ENCODE data around the gene B9D1. TPM values are rescaled to one million over a fixed set of nuclear protein-coding genes. Genes with fewer than 3 reads are reported as not detected.

The B9D1 gene
- total RNA-seq, 1 donor from 2014 or later: 22.6 TPM

DNA sequence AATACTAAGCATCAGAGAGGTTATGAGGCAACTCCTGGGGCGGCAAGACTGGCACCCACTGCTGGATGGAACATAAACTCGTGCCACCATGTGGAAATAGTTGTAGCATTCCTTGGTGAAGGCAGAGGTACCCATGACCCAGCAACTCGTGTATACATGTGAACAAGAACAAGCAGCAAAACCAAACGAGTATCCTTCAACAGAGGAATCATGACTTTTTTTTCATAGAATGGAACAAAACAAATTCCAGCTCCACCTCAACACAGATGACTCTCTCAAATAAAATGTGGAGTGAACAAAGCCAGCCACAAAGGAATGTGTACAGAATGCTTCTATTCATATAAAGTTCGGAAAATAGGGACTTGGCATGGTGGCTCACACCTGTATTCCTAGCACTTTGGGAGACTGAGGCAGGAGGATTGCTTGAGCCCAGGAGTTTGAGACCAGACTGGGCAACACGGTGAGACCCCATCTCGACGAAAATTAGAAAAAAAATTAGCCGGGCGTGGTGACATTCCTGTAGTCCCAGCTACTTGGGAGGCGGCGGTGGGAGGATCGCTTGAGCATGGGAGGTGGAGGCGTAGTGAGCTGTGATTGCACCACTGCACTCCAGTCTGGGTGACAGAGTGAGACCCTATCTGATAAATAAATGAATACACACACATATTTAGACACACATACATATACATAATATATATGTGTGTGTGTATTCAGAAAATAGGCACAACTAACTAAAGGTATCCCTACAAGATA is 35.3 kb downstream of the B9D1 start:
- DNase-seq (ENCODE audit: extremely low read depth, low read depth, low spot score): no peak

DNA sequence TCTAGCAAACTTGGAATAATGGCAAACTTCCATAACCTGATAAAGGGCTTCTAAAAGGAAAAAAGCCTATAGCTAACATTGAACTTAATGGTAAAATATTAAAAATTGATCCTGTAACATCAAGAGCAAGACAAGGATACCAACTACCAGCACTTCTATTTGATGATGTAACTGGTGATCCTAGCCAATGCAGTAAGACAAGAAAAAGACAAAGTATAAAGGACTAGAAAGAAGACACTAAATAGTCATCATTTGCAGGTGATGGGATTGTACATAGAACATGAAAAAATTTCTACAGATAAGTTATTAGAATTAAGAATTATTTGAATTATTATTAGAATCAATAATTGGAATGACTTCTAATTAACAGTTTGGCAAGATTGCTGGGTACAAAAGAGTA is 37.0 kb downstream of the B9D1 start:
- DNase-seq (ENCODE audit: extremely low read depth, low read depth, low spot score): no peak

DNA sequence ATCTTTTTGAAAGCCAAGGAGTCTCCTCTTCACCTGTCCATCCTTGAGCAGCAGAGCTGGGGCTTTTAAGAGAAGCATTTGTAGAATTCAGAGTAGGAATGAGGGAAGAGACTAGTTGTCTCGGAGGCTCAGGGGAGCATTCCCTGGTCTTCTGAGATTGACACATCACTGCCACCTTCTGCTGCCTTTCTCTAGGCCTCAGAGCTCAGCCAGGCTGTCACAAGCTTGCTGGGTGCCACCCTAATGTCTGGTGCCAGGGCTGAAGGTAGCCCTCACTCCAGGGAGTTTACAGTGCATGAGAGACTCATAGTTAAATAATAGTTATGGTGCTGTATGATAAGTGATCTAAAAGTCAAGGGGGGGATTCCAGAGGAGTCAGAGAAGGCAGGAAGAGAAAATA is 39.7 kb downstream of the B9D1 start:
- no peak for DNase-seq (ENCODE audit: extremely low read depth, low read depth, low spot score)

DNA sequence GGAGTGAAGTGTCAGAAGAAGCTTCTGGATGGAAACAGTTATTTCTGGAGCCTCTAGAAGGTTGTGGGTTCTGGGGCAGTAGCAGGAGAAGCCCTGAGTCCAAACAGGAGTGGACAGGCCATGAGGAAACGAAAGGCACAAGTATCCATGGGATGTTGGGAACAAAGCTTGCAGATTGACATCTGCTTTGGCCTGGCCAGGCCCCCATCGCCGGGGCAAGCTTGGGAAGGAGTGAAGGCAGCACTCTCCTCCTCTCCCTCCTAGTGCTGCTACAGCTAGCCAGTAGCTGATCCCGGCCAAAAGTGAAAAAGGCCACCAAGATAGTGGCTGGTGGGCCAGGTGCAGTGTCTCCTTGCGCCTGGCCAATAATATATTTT is 40.4 kb downstream of the B9D1 start:
- no peak for DNase-seq (ENCODE audit: extremely low read depth, low read depth, low spot score)

DNA sequence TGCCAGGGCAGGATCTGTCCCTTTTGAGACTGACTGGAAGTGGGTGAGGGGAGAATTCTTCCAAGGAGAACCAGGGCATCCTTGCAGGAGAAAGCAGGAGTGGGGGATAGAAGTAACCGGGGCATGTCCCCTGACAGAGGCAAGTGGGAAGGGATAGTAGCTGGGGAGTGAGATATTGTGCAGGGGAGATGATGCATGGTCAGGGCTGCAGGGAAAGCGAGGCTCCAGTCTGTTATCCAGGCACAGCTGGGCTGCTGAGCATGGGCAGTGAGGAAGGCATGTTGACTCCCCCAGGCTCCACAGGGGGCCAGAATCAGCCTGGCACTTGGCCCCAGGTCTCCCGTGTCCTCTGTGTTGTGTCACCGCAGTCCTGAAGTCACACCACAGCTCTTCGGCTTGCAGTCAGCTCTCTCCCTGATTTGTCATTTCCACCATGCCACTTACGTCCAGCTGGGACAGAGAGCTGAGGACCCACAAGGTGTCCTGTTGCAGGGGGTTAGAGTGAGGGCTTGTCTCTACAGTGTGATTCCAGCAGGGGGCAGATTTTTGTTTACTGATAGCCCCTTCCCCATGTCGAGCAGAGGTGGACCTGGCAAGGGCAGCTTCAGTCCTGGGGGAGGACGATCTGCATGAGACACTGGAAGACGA is 40.9 kb downstream of the B9D1 start:
- DNase-seq (ENCODE audit: extremely low read depth, low read depth, low spot score): no peak

DNA sequence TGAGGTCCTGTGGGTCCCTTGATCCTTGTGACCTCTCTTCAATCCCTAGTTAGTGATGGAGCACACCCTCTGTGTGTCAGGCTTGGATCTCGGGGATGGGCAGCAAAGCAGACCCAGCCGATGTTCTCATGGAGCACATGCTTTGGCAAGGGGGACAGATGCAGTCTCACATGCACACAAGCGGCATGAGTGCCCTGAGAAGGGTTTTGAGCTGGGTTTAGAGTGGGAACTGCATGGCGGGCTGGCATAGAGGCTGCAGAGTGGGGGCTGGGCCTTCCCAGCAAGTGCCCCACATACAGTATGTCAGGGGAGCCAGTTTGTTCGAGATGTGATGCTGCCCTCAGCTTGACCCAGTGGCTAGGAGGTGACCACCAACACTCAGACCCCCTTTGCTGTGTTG is 41.6 kb downstream of the B9D1 start:
- DNase-seq (ENCODE audit: extremely low read depth, low read depth, low spot score): no peak

DNA sequence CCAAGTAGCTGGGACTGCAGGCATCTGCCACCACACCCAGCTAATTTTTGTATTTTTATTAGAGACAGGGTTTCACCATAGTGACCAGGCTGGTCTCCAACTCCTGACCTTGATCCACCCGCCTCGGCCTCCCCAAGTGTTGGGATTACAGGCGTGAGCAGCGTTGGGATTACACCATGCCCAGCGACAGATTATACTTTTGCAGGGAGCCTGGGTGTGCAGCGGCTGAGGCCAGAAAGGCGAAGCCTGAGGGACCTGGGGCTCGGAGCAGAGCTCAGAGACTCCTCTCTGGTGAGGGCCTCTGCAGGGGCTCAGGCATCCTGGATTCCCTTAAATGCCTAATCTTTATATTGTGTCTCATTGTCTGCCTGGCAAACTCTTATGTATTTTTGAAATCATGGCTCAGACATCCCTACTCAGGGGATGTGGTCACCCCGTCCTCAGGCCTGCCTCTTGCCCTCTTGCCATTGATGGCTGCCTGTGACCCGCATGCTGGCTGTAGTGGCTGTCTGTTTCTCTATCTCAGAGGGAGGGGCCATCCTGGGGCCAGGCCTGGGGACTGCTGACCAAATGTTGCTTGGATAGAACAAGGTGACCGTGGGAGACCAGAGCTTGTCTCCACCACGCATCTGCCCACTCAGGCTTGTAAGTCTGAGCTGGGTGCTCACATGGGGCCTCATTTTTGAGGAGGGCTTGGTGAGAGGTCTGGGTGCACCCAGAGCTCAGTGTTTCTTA is 42.6 kb downstream of the B9D1 start:
- no peak for DNase-seq (ENCODE audit: extremely low read depth, low read depth, low spot score)

DNA sequence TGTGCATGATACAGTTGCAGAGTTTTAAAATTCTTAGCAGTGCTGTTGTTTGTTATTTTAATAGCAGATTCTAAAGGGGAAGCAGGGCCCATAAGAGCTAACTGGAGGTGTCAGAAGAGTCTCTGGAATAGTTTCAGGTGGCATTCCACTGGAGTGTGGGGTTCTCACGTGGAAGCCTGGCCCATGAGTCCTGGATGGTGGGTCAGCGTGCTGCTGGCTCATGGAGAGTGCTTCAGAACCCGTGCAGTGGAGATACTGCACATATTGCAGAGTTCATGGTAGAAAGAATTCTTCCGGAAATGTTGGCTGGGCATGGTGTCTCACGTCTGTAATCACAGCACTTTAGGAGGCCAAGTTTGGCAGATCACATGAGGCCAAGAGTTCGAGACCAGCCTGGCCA is 43.9 kb downstream of the B9D1 start:
- no peak for DNase-seq (ENCODE audit: extremely low read depth, low read depth, low spot score)

DNA sequence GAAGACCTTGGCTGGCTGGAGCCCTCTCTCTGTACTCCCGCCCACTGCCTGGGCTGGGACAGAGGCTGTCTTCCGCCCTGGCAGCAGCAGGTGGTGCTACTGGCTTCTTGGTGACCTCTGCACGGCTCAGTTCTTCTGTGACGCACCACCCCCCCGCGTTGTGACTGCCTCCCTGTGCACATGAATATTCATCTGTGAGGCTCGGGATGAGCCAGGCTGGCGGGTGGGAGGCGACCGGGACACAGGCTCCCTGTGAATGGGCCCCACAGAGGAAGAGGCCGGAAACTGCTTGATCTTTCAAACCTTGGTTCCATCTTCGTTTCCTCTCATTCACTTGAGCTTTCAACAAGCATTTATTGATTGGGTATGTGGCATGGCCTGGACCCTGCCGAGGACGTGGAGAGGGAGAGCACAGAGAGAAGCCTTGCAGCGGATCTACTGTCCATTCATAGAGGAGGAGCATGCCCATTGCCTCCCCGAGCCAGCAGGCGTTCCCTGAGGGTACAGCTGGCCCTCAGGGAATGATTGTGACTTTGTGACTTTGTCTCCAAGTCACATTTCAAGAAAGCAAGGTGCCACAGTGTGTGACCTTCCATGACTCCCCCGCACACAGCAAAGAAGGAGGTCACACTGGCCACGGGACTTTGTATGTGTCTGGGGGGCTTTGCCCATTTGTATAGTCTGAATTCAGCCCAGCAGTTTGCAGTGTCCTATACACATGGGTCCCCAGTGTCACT is 45.0 kb downstream of the B9D1 start:
- DNase-seq (ENCODE audit: extremely low read depth, low read depth, low spot score): no peak

DNA sequence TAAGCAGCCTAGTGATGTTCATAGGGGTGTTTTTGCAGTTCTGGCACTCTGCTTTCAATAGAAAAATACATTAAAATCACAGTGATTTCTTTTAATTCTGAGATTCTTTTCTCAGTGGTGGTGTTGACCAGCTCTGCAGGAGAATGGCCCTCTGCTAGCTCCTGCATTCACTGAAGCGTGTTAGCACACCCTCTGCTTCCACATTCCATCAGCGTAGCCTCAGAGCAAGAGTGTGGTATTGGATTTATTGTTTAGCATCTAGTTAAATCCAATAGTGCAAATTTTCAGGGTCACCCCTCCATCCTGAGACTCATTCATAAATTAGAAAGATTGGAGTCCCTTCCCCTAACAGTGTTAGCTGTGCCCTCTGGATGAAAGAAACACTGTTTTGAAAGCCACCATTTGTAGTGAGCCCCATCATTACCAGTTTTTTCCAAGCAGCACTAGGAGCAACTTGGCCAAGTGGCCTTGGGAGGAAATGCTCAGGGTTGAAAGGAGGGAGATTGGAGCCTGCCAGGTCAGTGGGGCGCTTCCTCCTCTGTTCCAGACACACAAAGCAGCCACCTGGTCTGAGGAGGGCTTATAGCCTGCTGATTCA is 45.7 kb downstream of the B9D1 start:
- no peak for DNase-seq (ENCODE audit: extremely low read depth, low read depth, low spot score)

DNA sequence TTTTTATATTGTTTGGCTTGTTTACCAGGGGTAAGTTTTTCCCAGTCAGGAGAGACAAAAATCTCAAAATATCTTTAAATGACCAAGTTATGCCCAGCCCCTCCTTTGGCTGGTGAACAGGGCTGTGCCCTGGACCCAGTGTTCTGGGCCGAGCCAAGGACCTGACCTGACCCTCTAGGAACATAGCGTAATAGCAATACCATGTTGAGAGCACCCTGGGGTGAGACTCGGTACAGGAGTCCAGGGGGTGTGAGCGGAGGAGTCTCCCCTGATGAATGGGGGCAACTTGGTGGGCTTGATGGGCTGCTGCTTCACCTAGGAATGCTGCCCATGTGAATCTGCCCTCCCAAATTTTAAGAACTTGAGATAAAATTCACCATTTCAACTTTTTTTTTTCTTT is 47.4 kb downstream of the B9D1 start:
- DNase-seq (ENCODE audit: extremely low read depth, low read depth, low spot score): no peak

DNA sequence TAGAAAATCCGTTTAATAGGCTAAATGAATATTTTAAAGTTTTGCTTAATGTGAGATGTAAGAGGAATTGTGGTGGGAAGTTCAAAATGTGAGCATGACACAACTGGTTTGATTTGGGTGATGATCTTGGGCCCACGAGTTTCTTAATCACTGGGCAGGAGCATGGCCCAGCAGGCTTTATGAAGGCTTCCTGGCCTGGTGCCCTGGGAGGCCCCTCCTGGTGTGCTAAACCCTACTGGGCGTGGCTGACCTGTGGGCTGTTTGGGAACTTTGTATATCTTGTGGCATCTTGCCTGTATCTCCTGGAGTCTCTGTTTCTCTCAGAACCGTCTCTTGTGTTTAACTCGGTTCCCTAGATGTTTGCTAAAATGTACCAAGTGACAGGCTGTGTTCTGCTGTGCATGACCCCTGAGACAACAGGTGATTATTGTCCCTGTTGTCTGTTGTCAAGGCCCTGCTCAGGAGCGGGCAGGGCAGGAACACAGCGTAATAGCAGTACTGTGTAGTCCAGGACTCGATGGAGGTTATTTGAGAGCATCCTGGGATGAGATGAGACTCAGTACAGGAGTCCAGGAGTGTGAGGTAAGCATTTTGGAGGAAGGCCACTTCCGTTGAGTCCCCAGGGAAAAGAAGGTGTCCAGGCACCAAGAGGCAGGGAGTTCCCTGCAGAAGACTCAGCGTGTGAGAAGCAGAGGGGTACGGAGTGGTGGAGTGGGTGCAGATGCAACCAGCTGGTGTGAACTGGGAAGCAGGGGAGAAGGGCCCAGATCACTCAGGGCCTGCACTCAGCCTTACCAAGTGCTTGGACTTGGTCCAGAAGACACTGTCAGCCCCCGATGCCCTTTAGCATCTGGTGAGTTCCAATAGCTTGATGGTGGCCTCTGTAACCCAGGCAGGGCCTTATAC is 48.5 kb downstream of the B9D1 start:
- DNase-seq (ENCODE audit: extremely low read depth, low read depth, low spot score): no peak

DNA sequence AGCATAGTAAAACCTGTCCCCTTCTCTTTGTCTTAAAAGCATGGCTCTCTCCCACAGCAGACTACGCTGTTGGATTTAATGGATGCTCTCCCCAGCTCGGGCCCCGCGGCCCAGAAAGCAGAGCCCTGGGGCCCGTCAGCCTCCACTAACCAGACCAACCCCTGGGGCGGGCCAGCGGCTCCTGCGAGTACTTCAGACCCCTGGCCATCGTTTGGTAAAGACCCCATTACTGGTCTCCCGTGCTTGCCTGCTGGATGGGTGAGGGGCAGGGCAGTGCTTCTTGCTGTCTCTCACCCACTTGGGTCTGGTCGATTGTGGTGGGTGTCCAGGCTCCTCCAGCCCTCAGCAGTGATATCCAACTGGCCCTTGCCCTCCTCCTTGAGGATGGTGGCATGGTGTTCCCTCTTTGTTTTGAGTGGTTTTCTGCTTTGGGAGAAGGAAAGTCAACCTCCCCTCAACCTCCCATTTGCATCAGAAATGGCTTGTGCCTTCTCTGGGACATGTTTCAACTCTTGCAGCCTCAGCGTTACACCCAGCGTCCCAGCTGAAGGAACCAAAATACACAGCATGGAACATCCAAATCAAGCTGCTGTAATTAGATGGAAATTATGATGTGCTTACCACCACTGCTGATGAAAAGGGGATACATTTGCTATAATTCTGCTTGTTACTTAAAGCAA is 49.3 kb downstream of the B9D1 start:
- no peak for DNase-seq (ENCODE audit: extremely low read depth, low read depth, low spot score)

DNA sequence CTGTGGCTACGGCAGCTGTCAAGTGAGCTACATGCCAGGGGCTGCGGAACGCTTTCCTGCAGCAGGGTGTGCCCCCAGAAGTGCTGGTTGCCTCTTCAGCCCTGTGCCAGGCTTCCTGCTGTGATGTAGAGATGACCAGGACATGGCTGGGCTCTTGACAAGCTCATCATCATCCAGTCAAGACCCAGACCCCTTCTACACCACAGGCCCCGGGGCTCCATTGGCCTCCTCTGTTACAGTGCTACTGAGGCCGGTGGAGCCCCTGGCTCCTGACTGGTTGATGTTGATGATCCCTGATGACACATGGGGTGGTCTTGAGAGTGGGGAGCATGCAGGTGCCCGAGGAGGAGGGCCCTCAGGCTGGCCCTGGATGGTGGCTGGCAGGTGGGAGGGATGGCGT is 50.1 kb downstream of the B9D1 start:
- DNase-seq (ENCODE audit: extremely low read depth, low read depth, low spot score): no peak

DNA sequence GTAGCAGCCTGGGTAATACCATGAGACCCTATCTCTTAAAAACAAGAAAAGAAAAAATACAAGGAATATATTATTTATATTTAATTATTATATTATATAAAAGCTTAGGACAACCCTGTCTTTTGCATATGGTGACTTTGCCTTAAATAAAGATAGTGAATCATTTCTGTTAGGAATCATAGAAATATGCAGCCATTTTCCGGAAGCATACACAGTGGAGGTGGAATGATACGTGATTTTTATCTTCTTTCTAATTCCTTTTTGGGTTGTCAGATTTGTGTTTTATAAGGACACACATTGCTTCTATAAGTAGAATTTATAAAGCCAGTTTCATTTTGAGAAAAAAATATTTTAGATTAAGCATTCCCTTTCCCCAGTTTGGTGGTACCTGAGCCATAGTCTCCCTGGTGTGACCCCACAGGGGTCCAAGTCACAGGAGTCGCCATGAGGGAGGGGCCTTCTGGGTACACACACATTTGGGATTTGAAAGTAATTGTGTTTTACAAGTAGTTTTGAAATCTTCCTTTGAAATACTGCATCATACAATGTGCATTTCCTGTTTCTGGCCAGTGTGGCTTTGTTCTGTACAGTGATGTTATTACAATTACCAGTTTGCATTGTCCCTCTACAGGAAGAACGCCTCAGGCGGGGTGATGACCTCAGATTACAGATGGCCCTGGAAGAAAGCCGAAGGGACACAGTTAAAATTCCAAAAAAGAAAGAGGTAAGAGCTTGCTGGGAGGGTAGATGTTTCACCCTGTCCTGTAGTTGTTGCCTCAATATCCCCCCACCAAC is 50.9 kb downstream of the B9D1 start:
- DNase-seq (ENCODE audit: extremely low read depth, low read depth, low spot score): peak; percentile 45

DNA sequence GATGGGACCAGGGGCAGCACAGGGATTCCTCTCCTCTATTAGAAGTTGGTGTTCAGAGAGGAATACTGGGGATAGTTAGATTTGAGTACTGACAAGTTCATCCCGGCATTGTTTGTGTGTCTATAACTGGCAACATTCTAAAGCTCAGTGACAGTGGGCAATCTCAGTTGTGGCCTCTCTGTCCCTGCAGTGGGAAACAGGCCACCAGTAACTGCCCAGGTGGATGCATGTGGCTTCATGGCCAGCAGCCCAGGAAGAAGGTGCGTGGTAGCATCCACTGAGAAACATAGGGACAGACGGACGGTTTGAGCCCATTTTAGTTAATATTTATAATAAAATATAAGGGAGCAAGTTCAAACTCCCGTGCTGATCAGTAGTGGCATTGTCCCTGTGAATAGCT is 51.5 kb downstream of the B9D1 start:
- DNase-seq (ENCODE audit: extremely low read depth, low read depth, low spot score): no peak

DNA sequence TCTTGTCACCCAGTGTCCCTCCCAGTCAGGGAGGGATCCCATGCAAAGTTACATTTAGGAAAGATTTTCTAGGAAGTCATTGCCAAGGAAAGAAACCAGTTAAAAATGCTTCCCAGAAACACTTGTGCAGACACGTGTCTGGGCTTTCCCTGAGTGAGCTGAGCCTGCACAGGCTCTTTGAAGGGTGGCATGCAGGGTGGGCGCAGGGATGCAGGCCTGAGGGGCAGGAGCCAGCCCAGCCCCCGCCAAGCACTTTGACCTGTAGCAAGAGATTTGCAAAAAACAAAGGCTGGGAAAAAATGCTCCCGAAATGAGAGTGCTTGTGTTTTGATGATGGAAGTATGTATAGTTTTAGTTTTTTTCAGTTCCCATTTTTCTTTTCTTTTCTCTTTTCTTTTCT is 52.4 kb downstream of the B9D1 start:
- no peak for DNase-seq (ENCODE audit: extremely low read depth, low read depth, low spot score)

DNA sequence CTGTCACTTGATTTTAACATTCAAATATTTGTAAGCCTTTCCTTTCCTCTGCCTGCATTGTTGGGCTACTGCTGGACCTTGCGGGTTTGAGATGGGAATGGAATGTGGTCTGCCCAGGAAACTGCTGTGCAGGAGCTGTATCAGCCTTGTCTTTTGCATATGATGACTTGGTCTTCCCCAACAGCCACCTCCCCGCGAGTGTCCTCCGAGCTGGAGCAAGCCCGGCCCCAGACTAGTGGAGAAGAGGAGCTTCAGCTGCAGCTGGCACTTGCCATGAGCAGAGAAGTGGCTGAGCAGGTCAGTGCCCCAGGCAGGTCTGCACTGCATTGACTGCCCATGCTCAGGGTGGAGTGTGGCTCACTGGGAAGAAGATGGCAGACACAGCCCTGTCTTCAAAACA is 52.8 kb downstream of the B9D1 start:
- DNase-seq (ENCODE audit: extremely low read depth, low read depth, low spot score): no peak

DNA sequence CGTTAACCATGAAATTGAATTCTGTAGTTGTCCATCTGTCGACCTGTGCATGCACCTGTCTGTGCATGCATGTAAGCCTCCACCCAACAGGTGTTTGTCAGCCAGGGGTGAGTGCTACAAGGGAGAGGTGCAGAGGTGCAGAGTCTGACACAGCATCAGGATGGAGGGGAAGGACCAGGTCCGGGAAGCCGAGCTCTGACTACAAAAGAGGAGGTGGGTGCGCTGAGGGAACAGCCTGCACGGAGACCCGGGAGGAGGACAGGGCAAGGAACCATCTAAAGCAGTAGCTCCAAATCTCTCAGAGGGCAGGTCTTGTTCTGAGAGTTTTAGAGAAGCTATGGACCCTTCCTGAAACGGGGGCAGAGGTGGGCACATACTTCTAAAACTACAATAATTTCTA is 54.1 kb downstream of the B9D1 start:
- no peak for DNase-seq (ENCODE audit: extremely low read depth, low read depth, low spot score)

All from glomerular endothelial cell (primary cell).